Brain microvascular endothelial cell (primary cell): ENCODE results near the gene SECISBP2.
"Not testable (repeated sequence)": the region's sequence is repeated elsewhere in the genome, so short reads cannot be mapped to it uniquely, and the experiment has no call there.

Experiments used
- DNase-seq: peaks from one replicate; pipeline ENCODE4 v3.0.0-alpha.2; 2020
- H3K27ac ChIP-seq: fragments of 250-450 bp; sonication (Bioruptor Pico); 2 replicates; pipeline ENCODE4 v1.5.1; 2020; ENCODE audit warnings: mild to moderate bottlenecking, moderate library complexity
- H3K27me3 ChIP-seq: fragments of 250-450 bp; sonication (Bioruptor Pico); replicated peaks from 2 replicates; pipeline ENCODE4 v1.5.1; 2020; ENCODE audit warnings: mild to moderate bottlenecking
- H3K36me3 ChIP-seq: fragments of 250-450 bp; sonication (Bioruptor Pico); replicated peaks from 2 replicates; pipeline ENCODE4 v1.5.1; 2020; ENCODE audit warnings: mild to moderate bottlenecking
- H3K4me3 ChIP-seq: 2 replicates; pipeline ENCODE4 v1.5.1; 2011; ENCODE audit warnings: low read depth, mild to moderate bottlenecking, control low read depth, low read length, moderate library complexity
- CTCF ChIP-seq: IDR thresholded peaks from 2 replicates; pipeline ENCODE4 v1.5.1; 2011; ENCODE audit warnings: low read depth, mild to moderate bottlenecking, moderate library complexity, low read length, control low read depth, inconsistent platforms; ENCODE audit errors: missing control alignments
- in situ Hi-C: cut with HindIII; loops from 2 replicates; pipeline ENCODE4 v1.10.0; 2017; ENCODE audit warnings: low sequenced_read_pairs, low pct_ligation_motif_present

Gene SECISBP2

DNA sequence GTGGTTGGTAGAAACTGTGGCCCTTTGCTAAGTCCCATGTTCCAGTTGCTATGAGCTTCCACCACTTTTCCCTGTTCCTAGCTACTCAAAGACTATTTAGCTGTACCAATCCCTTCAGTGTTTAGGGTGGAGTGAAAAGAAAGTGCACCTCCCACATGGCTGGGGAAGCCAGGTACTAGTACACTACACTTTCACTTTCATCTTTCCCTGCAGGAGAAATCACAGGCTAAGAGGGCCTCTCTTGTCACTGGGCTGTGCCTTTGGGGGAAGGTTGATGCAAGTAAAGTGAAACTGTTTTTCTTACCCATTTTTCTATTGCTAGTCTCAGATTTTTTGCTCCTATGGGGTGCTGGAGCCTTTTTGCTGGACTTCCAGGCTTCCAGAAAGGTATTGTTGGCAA lies 40.8 kb upstream of the SECISBP2 start:
- no peak for DNase-seq
- no peaks in the 10 kb centered on the region for H3K27me3 ChIP-seq
- no peak for TF ChIP-seq CTCF
- H3K4me3 ChIP-seq, result no peak overlapping the region
- in situ Hi-C loops, result no loop called here
- H3K36me3 ChIP-seq, result no peaks in the 10 kb centered on the region
- no peak overlapping the region for H3K27ac ChIP-seq

- in situ Hi-C loops, result no loop called here
- no peak for TF ChIP-seq CTCF
- Histone ChIP-seq H3K27me3 (no peaks in the 10 kb centered on the region), H3K27ac (no peak overlapping the region), H3K36me3 (no peaks in the 10 kb centered on the region), H3K4me3 (no peak overlapping the region)
- DNase-seq, result no peak
Observed at GRCh38 chr9:89278551-89278950, 39.7 kb upstream of the SECISBP2 start.

GRCh38 chr9:89278997-89279739 lies 39.1 kb upstream of the SECISBP2 start:
- DNase-seq, result peak; percentile 74

DNA sequence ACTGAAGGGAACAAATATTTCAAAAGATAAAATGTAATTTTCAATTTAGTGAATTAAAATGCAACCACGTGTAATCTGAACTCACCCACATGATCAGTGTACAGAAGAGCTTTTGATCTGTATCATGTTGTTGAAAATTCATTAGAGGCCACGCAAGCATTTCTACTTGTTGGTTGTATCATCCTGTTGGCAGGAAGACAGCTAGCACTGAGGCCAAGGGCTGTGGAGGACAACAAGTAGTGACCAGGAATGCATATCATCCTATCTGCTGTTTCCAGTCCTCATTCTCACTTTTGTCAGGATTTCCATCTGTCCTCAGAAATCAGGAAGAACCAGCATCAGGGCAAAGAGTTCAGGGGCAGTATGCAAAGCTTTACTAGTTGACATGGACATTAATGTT lies 37.2 kb upstream of the SECISBP2 start:
- in situ Hi-C loops, result no loop called here
- Histone ChIP-seq H3K4me3 (no peak overlapping the region), H3K36me3 (no peaks in the 10 kb centered on the region), H3K27ac (no peak overlapping the region), H3K27me3 (no peaks in the 10 kb centered on the region)
- TF ChIP-seq CTCF, result no peak
- DNase-seq, result no peak

More at GRCh38 chr9:89278997-89279739, 39.1 kb upstream of the SECISBP2 start:
- Histone ChIP-seq H3K27ac (no peak overlapping the region), H3K27me3 (no peaks in the 10 kb centered on the region), H3K4me3 (no peak overlapping the region), H3K36me3 (no peaks in the 10 kb centered on the region)
- TF ChIP-seq CTCF, result peak; percentile 65
- in situ Hi-C loops, result no loop called here

DNA sequence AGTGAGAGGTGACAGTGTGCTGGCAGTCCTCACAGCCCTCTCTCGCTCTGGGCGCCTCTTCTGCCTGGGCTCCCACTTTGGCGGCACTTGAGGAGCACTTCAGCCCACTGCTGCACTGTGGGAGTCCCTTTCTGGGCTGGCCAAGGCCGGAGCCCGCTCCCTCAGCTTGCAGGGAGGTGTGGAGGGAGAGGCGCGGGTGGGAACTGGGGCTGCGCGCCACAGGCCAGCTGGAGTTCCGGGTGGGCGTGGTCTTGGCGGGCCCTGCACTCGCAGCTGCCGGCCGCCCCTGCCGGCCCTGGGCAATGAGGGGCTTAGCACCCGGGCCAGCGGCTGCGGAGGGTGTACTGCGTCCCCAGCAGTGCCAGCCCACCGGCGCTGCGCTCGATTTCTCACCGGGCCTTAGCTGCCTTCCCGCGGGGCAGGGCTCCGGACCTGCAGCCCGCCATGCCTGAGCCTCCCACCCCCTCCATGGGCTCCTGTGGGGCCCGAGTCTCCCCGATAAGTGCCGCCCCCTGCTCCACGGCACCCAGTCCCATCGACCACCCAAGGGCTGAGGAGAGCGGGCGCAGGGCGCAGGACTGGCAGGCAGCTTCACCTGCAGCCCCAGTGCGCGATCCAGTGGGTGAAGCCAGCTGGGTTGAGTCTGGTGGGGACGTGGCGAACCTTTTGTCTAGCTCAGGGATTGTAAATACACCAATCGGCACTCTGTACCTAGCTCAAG lies 35.9 kb upstream of the SECISBP2 start:
- peak overlapping the region; percentile 22 for H3K4me3 ChIP-seq
- H3K27ac ChIP-seq, H3K27me3 ChIP-seq, in situ Hi-C loops, DNase-seq, H3K36me3 ChIP-seq: not testable (repeated sequence)

GRCh38 chr9:89284076-89284475 lies 34.2 kb upstream of the SECISBP2 start:
- DNase-seq, result no peak
- Histone ChIP-seq H3K27ac (no peak overlapping the region), H3K36me3 (no peaks in the 10 kb centered on the region), H3K27me3 (no peaks in the 10 kb centered on the region), H3K4me3 (no peak overlapping the region)
- TF ChIP-seq CTCF, result no peak
- in situ Hi-C loops, result no loop called here
